ENCODE data around the gene LRRC8B. TPM values are rescaled to one million over a fixed set of nuclear protein-coding genes. Genes with fewer than 3 reads are reported as not detected.
"Not testable (repeated sequence)": the region's sequence is repeated elsewhere in the genome, so short reads cannot be mapped to it uniquely, and the experiment has no call there.

LRRC8B gene
- 2.5 TPM for total RNA-seq
- long read RNA-seq, partial matches to known transcripts: 0 of 3 reads
- long read RNA-seq, other reads (novel, unspliced or antisense): 3 of 3 reads

DNA sequence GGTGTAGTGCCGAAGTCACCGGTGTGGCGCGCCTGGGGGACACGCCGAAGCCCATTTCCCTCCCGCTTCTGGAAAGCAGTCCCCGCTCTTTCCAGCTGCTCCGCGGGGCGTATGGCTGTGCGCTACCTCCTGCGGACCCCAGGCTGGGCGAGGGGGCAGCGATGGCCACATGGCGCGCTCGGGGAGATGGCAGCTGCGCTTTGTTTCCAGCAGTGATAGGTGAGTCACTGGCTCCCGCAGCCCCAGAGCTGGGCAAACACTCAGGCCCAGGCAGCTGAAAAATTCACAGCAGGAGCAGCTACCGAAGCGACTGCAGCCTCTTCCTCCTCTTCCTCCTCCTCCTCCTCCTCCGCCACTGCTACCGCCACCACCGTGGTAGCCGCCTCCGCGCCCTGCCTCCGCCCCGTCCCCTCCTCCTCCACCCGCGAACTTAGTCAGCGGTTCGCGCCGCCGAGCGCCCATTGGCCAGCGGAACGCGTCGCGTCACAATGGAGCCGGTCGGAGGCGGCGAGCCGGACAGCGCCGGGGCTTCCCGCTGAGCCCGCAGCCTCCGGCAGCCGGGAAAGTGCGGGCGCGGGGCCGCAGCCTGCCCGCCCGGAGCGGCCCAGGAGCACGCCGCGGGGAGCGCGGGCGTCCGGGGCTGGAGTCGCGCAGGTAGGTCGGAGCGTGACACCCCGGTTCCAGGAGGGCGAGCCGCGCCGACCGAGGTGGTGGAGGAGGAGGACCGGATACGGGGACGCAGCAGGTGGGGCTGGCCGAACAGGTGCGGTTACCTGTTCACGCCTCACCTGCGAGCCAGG, at the start of gene LRRC8B:
TSS of gene LRRC8B (plus strand) at position 461 of the 800 bp plus-strand sequence. CDS start 57,822 bp downstream, outside the sequence.
- intact Hi-C loops (cut with micrococcal nuclease): loop anchor here (5.0 to 10.0 kb wide), 2 partner anchors 70 to 463 kb away; no protein-coding TSS in a partner anchor
- peak; percentile 96 for DNase-seq
- peak; percentile 100 for ATAC-seq

- DNase-seq (no peak), ATAC-seq (no peak)
- intact Hi-C loops (cut with micrococcal nuclease): no loop called here
Measured at GRCh38 chr1:89475269-89475668, 49.4 kb upstream of the LRRC8B start.

- ATAC-seq (no peak), DNase-seq (no peak)
- intact Hi-C loops (cut with micrococcal nuclease): no loop called here
Measured at GRCh38 chr1:89476072-89476471, 48.6 kb upstream of the LRRC8B start.

DNA sequence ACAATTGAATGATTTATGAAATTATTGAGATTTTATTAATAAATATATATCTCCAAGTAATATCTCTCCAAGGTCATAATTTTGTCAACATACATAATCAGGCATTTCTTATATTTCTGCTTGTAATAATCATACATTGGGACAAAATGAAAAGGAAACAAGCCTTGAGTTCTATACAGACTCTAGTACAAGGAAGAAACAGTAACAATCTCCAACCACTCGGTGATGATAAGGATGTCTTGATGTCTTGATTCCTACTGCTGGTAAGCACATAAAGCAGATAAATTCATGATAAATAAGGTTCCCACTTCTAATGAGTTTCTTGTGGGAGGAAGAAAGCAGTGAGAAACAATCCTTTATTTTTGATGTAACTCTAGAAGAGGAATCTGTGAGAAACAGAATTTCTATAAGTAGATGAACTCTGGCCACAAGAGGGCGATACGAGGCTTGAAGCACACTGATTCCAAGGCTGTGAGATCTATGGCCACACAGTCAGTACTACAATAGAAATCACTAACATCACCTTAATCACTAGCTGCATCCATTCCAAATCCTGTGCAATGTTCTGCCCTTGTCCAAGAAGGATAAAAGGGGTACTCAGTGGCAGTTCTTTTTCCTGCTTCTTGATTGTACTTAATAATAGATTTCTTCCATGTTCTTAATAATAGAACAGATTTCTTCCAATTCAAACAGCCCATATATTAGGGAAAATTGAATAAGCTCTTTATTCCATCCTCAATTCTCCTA, 41.4 kb upstream of the LRRC8B start:
- intact Hi-C loops (cut with micrococcal nuclease): loop anchor here (2.0 to 5.0 kb wide), 2 partner anchors 114 to 280 kb away; no protein-coding TSS in a partner anchor
- ATAC-seq: peak; percentile 75
- DNase-seq: peak; percentile 60

- DNase-seq: no peak
- no peak for ATAC-seq
- intact Hi-C loops (cut with micrococcal nuclease): loop anchor here (2.0 to 5.0 kb wide), 2 partner anchors 114 to 279 kb away; no protein-coding TSS in a partner anchor
Measured at GRCh38 chr1:89483757-89484077, 40.9 kb upstream of the LRRC8B start.

GRCh38 chr1:89484092-89485038, 40.3 kb upstream of the LRRC8B start:
- ATAC-seq (no peak), DNase-seq (no peak)
- intact Hi-C loops (cut with micrococcal nuclease): loop anchor here (5.0 kb wide), 1 partner anchor 113 kb away; no protein-coding TSS in a partner anchor

GRCh38 chr1:89487972-89488371, 36.7 kb upstream of the LRRC8B start:
- no peak for DNase-seq
- intact Hi-C loops (cut with micrococcal nuclease): no loop called here
- no peak for ATAC-seq

- intact Hi-C loops (cut with micrococcal nuclease): no loop called here
- DNase-seq (no peak), ATAC-seq (no peak)
Measured at GRCh38 chr1:89489047-89489729, 35.4 kb upstream of the LRRC8B start.

GRCh38 chr1:89490389-89490788, 34.2 kb upstream of the LRRC8B start:
- ATAC-seq: no peak
- intact Hi-C loops (cut with micrococcal nuclease): no loop called here
- DNase-seq: no peak

- intact Hi-C loops (cut with micrococcal nuclease): no loop called here
- DNase-seq (peak; percentile 31), ATAC-seq (no peak)
Measured at GRCh38 chr1:89499320-89499719, 25.3 kb upstream of the LRRC8B start.

DNA sequence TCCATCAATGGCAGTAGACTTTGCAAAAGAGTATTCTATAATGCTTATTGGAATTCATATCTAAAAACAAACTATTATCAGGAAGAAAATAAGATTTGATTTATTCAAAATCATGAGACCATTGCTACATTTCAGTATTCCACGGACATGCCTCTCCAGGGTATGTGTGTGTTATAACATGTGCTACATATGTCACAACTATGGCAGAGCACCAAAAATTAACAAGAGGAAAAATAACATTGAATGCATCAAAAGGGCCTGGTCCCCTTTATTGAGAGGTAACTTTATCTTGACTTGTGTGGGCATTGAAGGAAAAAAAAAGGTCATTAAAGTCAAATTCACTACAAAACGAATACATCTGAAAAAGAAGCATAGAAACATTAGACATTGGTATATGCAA, 22.6 kb upstream of the LRRC8B start:
- DNase-seq (no peak), ATAC-seq (no peak)
- intact Hi-C loops (cut with micrococcal nuclease): no loop called here

GRCh38 chr1:89502895-89503294, 21.7 kb upstream of the LRRC8B start:
- ATAC-seq (no peak), DNase-seq (no peak)
- intact Hi-C loops (cut with micrococcal nuclease): no loop called here

- intact Hi-C loops (cut with micrococcal nuclease): no loop called here
- ATAC-seq: no peak
- DNase-seq: no peak
Measured at GRCh38 chr1:89503690-89504089, 20.9 kb upstream of the LRRC8B start.

DNA sequence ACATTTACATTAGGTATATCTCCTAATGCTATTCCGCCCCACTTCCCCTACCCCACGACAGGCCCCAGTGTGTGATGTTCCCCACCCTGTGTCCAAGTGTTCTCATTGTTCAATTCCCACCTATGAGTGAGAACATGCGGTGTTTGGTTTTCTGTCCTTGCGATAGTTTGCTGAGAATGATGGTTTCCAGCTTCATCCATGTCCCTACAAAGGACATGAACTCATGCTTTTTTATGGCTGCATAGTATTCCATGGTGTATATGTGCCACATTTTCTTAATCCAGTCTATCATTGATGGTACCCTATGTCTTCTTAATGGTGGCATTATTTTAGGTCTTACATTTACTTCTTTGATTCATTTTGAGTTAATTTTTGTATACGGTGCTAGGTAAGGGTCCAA, 14.6 kb upstream of the LRRC8B start:
- DNase-seq; intact Hi-C loops (cut with micrococcal nuclease); ATAC-seq: not testable (repeated sequence)

- intact Hi-C loops (cut with micrococcal nuclease): no loop called here
- DNase-seq (no peak), ATAC-seq (no peak)
Measured at GRCh38 chr1:89512996-89513720, 11.5 kb upstream of the LRRC8B start.

DNA sequence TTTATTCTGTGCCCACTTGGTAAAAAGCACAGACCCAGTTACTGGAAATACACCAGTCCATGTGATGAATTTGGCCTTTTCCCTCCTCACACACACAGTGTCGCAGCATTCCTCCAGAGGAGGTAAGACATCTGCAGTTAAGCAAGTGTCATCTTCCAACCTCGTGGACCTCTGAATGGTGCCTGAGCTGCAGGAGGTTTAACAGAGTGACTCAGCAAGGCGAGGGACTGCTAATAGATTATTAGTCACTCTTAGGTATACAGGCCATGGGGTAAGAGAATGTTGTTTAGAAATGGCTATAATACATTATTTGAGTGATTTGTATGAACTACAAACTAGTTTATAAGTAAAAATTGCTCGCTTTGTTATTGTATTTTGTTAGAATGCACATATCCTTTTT, 8.6 kb upstream of the LRRC8B start:
- no peak for ATAC-seq
- no peak for DNase-seq
- intact Hi-C loops (cut with micrococcal nuclease): no loop called here

- DNase-seq (no peak), ATAC-seq (peak; percentile 87)
- intact Hi-C loops (cut with micrococcal nuclease): no loop called here
Measured at GRCh38 chr1:89518221-89518631, 6.4 kb upstream of the LRRC8B start.
